Fibroblast of lung (primary cell): ENCODE data around the gene KTI12. TPM values are rescaled to one million over a fixed set of nuclear protein-coding genes. Genes with fewer than 3 reads are reported as not detected.

Source experiments
- DNase-seq, 2 donors: peaks; one replicate each; pipeline versions ENCODE4 v3.0.0 to v3.0.0-alpha.2; 2010; ENCODE audit warnings: low read depth in 2 of 2
- H2AFZ ChIP-seq: 2 replicates; pipeline ENCODE4 v1.5.1; 2012; ENCODE audit warnings: low read length, control low read depth, inconsistent platforms
- H3K27ac ChIP-seq: 2 replicates; pipeline ENCODE4 v1.5.1; 2011; ENCODE audit warnings: low read length, control low read depth; ENCODE audit not compliant: insufficient read depth
- H3K27me3 ChIP-seq: 2 replicates; pipeline ENCODE4 v1.5.1; 2011; ENCODE audit warnings: mild to moderate bottlenecking, low read length; ENCODE audit not compliant: control insufficient read depth, insufficient read depth
- H3K36me3 ChIP-seq: 2 replicates; pipeline ENCODE4 v1.5.1; 2011; ENCODE audit warnings: low read length; ENCODE audit not compliant: control insufficient read depth, insufficient read depth
- H3K4me1 ChIP-seq: 2 replicates; pipeline ENCODE4 v1.5.1; 2011; ENCODE audit warnings: low read length; ENCODE audit not compliant: control insufficient read depth, insufficient read depth; ENCODE audit errors: extremely low read depth
- H3K4me2 ChIP-seq: 2 replicates; pipeline ENCODE4 v1.5.1; 2011; ENCODE audit warnings: low read length, control low read depth; ENCODE audit not compliant: insufficient read depth; ENCODE audit errors: extremely low read depth
- H3K4me3 ChIP-seq, 4 experiments: fragments of 200-600 bp in 1 of 4; sonication (generic) in 1 of 4; replicated peaks in 1 of 4; 2 replicates each; pipeline ENCODE4 v1.5.1; 2011 to 2016; ENCODE audit warnings: low read length in 4 of 4, low read depth in 3 of 4, mild to moderate bottlenecking in 3 of 4, control low read depth in 2 of 4, inconsistent platforms in 1 of 4, mixed read lengths in 1 of 4; ENCODE audit not compliant: insufficient read depth in 1 of 4; ENCODE audit errors: control extremely low read depth in 1 of 4
- H3K79me2 ChIP-seq: 2 replicates; pipeline ENCODE4 v1.5.1; 2012; ENCODE audit warnings: mild to moderate bottlenecking, low read length, inconsistent platforms; ENCODE audit not compliant: control insufficient read depth, insufficient read depth
- H3K9ac ChIP-seq: 2 replicates; pipeline ENCODE4 v1.5.1; 2011; ENCODE audit warnings: mild to moderate bottlenecking, low read length, control low read depth; ENCODE audit not compliant: insufficient read depth
- H3K9me3 ChIP-seq: 2 replicates; pipeline ENCODE4 v1.5.1; 2012; ENCODE audit warnings: low read depth, low read length; ENCODE audit not compliant: control insufficient read depth, insufficient read depth
- H4K20me1 ChIP-seq: 2 replicates; pipeline ENCODE4 v1.5.1; 2011; ENCODE audit warnings: low read length; ENCODE audit not compliant: control insufficient read depth, insufficient read depth; ENCODE audit errors: extremely low read depth
- EZH2 ChIP-seq: IDR thresholded peaks from 2 replicates; pipeline ENCODE4 v1.5.1; 2012; ENCODE audit warnings: low read length, control low read depth, mild to moderate bottlenecking; ENCODE audit errors: missing control alignments
- polyA plus RNA-seq, 2 donors: library from polyadenylated mRNA; depleted of rRNA in 1 of 2; stranded (reverse) in 1 of 2; unstranded in 1 of 2; fragments of >200 nt; gene quantifications; 2 replicates each; pipeline ENCODE4 v1.2.1, GENCODE V29; 2011 to 2012; ENCODE audit warnings: missing spikeins in 1 of 2
- total RNA-seq: library from RNA; depleted of rRNA; stranded (reverse); fragments of >200 nt; gene quantifications from 2 replicates; pipeline ENCODE4 v1.2.1, GENCODE V29; 2014
- TF ChIP-seq, protein P1 (sequence below), 2 donors: IDR thresholded peaks in 1 of 2; conservative IDR thresholded peaks in 1 of 2; 1 replicate in 1 of 2; 2 replicates in 1 of 2; pipeline ENCODE4 v1.5.1; 2011 to 2012; ENCODE audit warnings: low read length in 2 of 2, control low read depth in 1 of 2, inconsistent platforms in 1 of 2, low read depth in 1 of 2, mild to moderate bottlenecking in 1 of 2

KTI12 gene
- total and polyA plus RNA-seq, 2 donors (not counting 1 experiment from before 2014, with no cell fraction given), result 7.8 to 11.8 TPM

DNA sequence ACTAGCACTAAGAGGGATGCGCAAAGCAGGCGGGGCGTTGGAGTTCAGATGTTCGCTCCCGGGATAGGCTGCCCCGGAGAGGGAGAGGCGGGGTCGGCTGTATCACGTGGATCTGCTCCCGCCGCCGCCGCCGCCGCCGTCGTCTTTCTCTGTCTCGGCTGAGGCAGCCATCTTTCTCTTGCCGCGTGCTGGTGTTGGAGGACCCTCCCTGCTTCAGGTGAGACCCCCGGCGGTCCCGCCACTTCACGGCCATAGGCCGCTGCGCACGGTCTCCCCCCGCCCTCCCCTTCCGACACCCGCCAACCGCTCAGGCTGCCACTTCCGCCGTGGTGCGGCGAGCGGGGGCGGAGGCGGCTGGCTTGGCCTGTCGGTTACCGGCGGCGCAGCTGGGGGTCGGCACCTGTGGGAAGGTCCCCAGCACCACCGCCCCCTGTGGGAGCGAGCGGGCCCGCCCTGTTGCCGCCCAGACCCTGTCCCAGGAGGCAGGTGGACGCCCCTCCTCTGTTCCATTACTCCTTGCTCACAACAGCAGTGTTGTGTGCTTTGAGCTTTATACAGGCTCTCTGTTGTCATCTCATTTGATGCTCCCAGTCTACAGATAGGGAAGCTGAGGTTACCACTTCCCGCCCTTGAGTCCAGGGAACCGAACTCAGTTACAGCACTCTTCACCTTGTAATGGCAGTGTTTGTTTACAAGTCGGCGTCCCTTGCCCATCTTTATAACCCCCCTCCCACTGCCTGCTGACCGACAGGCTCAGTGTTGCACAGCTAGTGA is 22.7 kb upstream of the KTI12 start, which contains the start of gene BTF3L4:
TSS of gene BTF3L4 (plus strand) at position 133 of the 774 bp plus-strand sequence. CDS start 3,553 bp downstream, outside the sequence.
- Histone ChIP-seq H4K20me1 (no peaks in the 10 kb centered on the region), H3K79me2 (peaks cover 56% of the 10 kb centered on the region), H2AFZ (peak within 1 kb of the TSS; percentile 10), H3K4me3 (peak within 1 kb of the TSS; percentile 79 to 91 (median 84)), H3K27ac (peak within 1 kb of the TSS; percentile 72), H3K9ac (peak within 1 kb of the TSS; percentile 85), H3K4me1 (peaks cover 8% of the 10 kb centered on the region), H3K27me3 (no peaks in the 10 kb centered on the region), H3K4me2 (peak within 1 kb of the TSS; percentile 89), H3K36me3 (peaks cover 10% of the 10 kb centered on the region), H3K9me3 (no peaks in the 10 kb centered on the region)
- DNase-seq, result peak; percentile 90 to 91
- TF ChIP-seq, protein P1, sequence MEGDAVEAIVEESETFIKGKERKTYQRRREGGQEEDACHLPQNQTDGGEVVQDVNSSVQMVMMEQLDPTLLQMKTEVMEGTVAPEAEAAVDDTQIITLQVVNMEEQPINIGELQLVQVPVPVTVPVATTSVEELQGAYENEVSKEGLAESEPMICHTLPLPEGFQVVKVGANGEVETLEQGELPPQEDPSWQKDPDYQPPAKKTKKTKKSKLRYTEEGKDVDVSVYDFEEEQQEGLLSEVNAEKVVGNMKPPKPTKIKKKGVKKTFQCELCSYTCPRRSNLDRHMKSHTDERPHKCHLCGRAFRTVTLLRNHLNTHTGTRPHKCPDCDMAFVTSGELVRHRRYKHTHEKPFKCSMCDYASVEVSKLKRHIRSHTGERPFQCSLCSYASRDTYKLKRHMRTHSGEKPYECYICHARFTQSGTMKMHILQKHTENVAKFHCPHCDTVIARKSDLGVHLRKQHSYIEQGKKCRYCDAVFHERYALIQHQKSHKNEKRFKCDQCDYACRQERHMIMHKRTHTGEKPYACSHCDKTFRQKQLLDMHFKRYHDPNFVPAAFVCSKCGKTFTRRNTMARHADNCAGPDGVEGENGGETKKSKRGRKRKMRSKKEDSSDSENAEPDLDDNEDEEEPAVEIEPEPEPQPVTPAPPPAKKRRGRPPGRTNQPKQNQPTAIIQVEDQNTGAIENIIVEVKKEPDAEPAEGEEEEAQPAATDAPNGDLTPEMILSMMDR (conservative IDR thresholded peaks at IDR 0.05 in 1 of 2, IDR thresholded peaks at IDR 0.05 in 1 of 2; ENCODE audit: low read depth in 1 of 2, low read length in 2 of 2), result no peak
- TF ChIP-seq EZH2, result no peak

GRCh38 chr1:52055866-52056162 is 22.2 kb upstream of the KTI12 start:
- H3K9ac ChIP-seq, result peak overlapping the region; percentile 85

More at GRCh38 chr1:52055866-52056162, 22.2 kb upstream of the KTI12 start:
- no peak for TF ChIP-seq EZH2
- TF ChIP-seq, protein P1 (conservative IDR thresholded peaks at IDR 0.05 in 1 of 2, IDR thresholded peaks at IDR 0.05 in 1 of 2; ENCODE audit: low read depth in 1 of 2, low read length in 2 of 2), result no peak
- Histone ChIP-seq H3K36me3 (peaks cover 9% of the 10 kb centered on the region), H3K4me2 (peak overlapping the region; percentile 89), H3K9me3 (no peaks in the 10 kb centered on the region), H3K27ac (peak overlapping the region; percentile 72), H4K20me1 (no peaks in the 10 kb centered on the region), H3K27me3 (no peaks in the 10 kb centered on the region), H2AFZ (no peak overlapping the region), H3K79me2 (peaks cover 54% of the 10 kb centered on the region), H3K4me1 (peaks cover 8% of the 10 kb centered on the region), H3K4me3 (peak overlapping the region; percentile 79 to 91 (median 84))
- no peak for DNase-seq
